ENCODE measurements around the gene OTX1.
"Not testable (repeated sequence)": the region's sequence is repeated elsewhere in the genome, so short reads cannot be mapped to it uniquely, and the experiment has no call there.

Gene OTX1

GRCh38 chr2:63050334-63051041 lies at the start of gene OTX1:
OTX1 (plus strand) TSS chr2:63050830; CDS start chr2:63052991, 2,161 bp downstream.
- peak; percentile 45 for DNase-seq (ENCODE audit: low read depth)

- DNase-seq (ENCODE audit: low read depth) = no peak
Measured at GRCh38 chr2:63001576-63001975, 49.1 kb upstream of the OTX1 start.

DNA sequence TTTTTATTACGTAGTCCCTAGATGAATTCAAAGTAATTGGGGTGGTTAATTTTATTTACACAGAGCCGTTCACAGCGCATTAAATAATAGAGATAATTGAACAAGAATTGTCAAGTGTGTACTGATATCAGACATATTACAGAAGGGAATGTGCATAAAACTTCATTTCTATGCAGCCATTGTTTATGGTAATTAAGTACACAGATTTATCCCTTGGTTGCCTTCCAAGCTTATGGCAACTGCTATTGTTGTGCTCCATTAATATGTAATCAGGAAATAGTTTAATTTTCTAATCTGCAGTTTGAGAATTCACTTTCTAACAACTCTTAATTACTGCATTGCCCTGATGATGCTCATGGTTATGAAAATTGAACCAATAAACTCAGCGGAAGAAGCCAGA lies 47.3 kb upstream of the OTX1 start:
- DNase-seq (ENCODE audit: low read depth) = no peak

- DNase-seq (ENCODE audit: low read depth) = no peak
Measured at GRCh38 chr2:63007813-63008458, 42.7 kb upstream of the OTX1 start.

DNA sequence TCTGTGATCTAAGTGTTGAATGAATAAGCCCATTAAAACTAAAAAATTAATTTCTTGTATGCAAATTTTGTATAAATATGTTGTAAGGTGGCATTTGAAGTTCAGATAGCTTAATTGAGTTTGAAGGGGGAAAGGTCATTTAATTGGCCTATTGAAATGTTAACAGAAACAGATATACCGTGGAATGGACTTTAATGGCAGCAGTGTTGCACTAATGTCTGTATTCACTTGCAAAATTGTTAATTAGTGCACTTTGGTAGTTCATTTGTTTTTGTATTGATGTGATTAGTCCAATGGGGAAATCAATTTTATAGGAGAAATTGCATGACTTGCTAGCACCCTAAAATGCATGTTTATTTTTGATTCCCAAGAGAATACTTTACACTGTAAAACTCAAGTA lies 41.8 kb upstream of the OTX1 start:
- no peak for DNase-seq (ENCODE audit: low read depth)

GRCh38 chr2:63009490-63009889 lies 41.1 kb upstream of the OTX1 start:
- no peak for DNase-seq (ENCODE audit: low read depth)

DNA sequence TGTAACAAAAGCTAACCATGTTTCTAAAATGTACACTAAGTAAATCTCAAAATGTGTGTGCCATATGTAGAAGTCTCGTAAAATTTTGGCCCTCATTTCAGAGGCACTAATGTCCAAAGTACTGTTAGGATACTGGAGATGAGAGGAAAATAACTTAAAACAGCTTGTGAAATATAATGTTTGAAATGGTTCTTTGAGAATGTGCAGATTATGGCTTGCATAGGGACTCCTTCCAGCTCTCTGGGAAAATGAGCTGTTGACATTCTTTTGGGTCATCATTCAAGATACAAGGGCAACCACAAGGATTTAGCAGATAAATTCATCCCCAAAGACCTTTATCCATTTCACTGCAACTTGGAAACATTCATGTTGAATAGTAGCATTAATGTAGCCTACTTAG lies 38.1 kb upstream of the OTX1 start:
- DNase-seq (ENCODE audit: low read depth) = peak; percentile 4

GRCh38 chr2:63013438-63013837 lies 37.2 kb upstream of the OTX1 start:
- no peak for DNase-seq (ENCODE audit: low read depth)

- no peak for DNase-seq (ENCODE audit: low read depth)
Measured at GRCh38 chr2:63015389-63015788, 35.2 kb upstream of the OTX1 start.

DNA sequence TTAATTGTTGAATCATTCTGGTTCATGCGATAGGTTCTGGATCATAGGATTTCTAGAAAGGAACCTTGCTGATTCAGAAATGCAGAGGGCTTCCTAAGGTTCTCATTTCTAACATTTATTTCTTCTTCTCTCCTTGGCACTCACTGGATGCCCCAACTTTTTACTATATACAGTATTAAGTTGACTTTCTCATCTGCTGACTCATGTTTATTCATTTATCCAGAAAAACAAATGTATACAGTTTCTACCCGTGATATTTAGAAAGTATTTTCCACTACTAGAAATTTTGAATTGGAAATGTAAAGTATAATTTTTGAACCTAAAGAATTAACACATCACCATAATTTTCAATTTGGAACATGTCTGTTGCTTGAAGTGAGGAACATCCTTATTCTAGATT lies 32.2 kb upstream of the OTX1 start:
- no peak for DNase-seq (ENCODE audit: low read depth)

DNA sequence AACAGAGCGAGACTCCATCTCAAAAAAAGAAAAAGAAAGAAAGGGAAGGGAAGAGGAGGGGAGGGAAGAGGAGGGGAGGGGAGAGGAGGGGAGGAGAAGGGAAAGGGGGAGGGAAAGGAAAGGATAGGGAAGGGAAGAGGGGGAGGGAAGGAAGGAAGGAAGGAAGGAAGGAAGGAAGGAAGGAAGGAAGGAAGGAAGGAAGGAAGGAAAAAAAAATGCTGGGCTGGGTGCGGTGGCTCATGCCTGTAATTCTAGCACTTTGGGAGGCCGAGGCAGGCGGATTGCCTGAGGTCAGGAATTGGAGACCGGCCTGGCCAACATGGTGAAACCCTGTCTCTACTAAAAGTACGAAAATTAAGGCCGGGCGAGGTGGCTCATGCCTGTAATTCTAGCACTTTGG lies 30.9 kb upstream of the OTX1 start:
- not testable (repeated sequence) for DNase-seq (ENCODE audit: low read depth)

GRCh38 chr2:63023444-63023843 lies 27.2 kb upstream of the OTX1 start:
- peak; percentile 24 for DNase-seq (ENCODE audit: low read depth)

- no peak for DNase-seq (ENCODE audit: low read depth)
Measured at GRCh38 chr2:63027220-63027619, 23.4 kb upstream of the OTX1 start.

DNA sequence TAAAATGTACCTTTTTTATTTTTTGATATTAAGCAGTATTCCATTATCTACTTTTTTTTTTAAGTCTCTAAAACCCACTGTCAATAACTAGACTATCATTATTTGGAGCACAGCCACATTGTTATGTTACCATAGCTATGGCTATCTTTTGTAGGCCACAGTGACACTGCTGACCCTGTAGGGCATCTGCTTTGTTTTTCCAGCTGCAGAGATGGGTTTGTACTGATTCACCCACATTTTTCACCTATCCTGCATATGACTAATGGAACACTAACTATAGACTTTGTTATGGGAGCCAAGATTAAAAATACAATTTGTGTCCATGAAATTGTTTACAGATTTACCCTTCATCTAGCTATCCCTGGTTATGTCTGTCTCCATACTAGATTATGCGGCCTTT lies 21.6 kb upstream of the OTX1 start:
- DNase-seq (ENCODE audit: low read depth) = no peak

GRCh38 chr2:63034526-63034925 lies 16.1 kb upstream of the OTX1 start:
- DNase-seq (ENCODE audit: low read depth) = no peak

DNA sequence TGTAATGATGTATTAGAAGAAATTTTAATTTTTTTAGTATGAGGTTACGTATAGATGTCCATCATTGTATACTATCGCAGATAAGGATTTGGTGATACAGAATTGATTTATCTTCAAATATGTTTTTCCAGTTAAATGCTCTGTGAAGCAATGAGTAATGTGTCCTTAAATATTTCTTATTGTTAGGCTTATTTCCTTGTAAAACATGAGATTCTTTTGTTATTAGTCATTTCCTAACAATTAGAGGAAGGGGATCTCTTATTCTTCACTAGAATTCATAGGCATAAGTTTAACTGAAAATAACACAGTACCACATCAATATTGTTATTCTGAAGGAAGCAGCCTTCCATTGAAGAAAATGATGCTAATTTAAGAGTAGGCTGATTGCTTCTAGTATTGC lies 15.5 kb upstream of the OTX1 start:
- DNase-seq (ENCODE audit: low read depth) = no peak

- DNase-seq (ENCODE audit: low read depth) = no peak
Measured at GRCh38 chr2:63035660-63036059, 15.0 kb upstream of the OTX1 start.

GRCh38 chr2:63038034-63038433 lies 12.6 kb upstream of the OTX1 start:
- no peak for DNase-seq (ENCODE audit: low read depth)

DNA sequence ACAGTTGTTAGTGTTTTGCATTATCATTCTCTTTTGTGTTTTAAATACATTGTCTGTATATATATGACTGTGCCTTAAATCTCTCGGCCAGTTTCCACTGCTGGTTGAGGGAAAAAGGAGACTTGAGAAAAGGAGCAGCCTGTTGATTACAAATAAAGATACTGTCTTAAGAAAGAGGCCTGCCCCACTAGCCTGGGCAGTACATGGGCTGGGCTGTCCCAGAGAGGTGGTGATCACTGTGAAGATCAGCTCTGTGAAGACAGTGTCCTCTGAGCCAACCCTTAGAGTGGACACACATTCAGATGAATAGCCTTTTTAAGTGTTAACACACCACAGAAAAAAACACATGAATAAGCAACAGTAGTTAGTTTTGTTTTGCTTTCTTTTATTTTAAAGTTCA lies 10.0 kb upstream of the OTX1 start:
- no peak for DNase-seq (ENCODE audit: low read depth)

DNA sequence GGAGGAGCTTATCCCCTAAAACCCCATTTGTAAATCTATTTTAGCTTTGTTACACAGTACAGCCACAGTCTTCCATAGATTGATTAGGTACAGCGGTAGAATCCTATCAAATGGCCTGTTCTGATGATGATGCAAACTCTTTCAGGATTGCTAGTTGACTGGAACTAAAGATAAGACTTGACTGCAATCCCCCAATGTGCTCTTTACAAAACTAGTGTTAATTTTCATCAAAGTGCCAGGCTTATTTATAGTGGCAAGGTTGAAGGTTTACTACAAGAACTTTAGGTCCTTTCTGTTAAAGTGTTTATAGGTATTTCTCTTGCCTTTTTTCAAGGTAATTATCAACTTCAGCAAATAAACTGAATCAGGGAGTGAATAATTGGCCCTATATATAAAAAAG lies 9.0 kb upstream of the OTX1 start:
- DNase-seq (ENCODE audit: low read depth) = no peak

DNA sequence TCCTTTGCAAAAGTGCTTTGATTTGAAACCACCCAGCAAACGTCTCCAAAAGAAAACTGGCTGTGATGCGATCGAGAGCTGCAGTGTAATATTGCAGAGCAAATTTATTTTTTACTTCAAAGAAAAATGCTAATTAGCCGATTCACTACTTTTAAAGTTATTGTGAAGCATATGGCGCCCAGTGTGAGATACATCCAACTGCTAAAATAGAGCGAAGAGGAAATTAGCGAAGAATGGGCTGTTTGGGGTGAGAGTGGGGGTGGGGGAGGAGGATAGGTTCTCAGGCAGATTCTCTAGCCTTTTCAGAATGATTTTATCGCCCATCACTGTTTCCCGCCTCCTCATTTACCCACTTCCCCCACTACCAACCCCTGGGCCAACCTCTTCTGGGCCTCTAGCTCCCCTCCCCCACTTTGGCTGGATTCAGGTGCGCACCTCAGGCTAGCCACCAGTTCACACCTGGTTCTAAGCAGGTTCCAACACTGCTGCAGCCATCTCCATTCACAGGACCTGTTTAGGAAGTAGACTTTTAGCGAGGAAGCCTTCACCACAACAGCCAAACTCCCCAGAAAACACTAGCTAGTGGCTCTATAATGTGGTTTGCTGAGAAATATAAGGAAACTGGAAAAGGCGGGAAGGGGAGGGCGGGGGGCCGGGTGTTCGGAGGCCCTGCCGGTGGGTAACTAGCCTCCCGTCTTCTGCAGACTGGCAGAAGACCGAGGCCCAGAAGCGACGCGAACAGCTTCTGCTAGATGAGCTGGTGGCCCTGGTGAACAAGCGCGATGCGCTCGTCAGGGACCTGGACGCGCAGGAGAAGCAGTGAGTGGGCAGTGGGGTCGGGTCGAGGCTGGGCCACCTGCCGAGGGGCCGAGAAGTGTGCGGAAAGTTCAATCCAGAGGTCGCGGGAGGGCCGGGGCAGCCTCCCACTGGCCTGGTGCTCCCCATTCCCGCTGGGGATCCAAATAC lies 6.0 kb upstream of the OTX1 start:
- no peak for DNase-seq (ENCODE audit: low read depth)

DNA sequence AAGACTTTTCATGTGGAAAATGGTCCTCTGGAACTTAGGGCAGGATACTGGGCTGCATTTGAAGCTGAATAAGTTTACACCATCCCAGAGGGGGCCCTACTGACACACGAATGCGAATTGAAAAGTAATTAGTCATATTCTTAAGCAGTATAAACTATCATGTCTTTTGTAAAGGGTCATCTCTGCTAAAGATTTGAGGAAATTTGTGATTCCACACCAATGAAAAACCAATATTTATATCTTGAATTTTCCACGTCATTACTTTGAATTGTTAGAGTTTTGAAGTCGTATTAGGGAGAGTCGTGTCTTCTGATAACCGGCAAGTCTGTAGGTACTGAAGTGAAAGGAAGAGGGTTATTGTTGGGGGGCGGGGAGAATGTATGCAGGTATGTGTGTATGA lies 4.1 kb upstream of the OTX1 start:
- no peak for DNase-seq (ENCODE audit: low read depth)

GRCh38 chr2:63046961-63047320 lies 3.7 kb upstream of the OTX1 start:
- no peak for DNase-seq (ENCODE audit: low read depth)

Measured in fibroblast of gingiva (primary cell).